GM19099 (cell line): ENCODE measurements around the gene FAM47B.

Experiments
- POLR2A ChIP-seq: IDR thresholded peaks from 3 replicates; pipeline ENCODE4 v1.6.1; 2011; ENCODE audit warnings: low read depth; ENCODE audit not compliant: insufficient read length; ENCODE audit errors: extremely low read depth

The FAM47B gene

GRCh38 chrX:34987646-34988045 lies 45.0 kb downstream of the FAM47B start:
- no peak for TF ChIP-seq POLR2A
